HL-60/S4 (cell line): ENCODE results near the gene TLX2.

Experiments
- in situ Hi-C: fragments of 300-500 bp; cut with MboI; formaldehyde crosslinking; loops from 2 replicates; pipeline ENCODE4 v1.14.3; 2022; ENCODE audit warnings: low sequenced_read_pairs

TLX2 gene

GRCh38 chr2:74511104-74511989 is 2.9 kb upstream of the TLX2 start:
- in situ Hi-C loops: no loop called here

- in situ Hi-C loops: no loop called here
Measured at GRCh38 chr2:74512744-74513604, 1.3 kb upstream of the TLX2 start.

- in situ Hi-C loops: no loop called here
Measured at GRCh38 chr2:74513605-74514367, 464 bp upstream of the TLX2 start.

GRCh38 chr2:74515271-74515980 is 1.2 kb downstream of the TLX2 start:
- in situ Hi-C loops: no loop called here

- in situ Hi-C loops: no loop called here
Measured at GRCh38 chr2:74515981-74516633, 1.9 kb downstream of the TLX2 start.

- in situ Hi-C loops: no loop called here
Measured at GRCh38 chr2:74516650-74517049, 2.4 kb downstream of the TLX2 start.

GRCh38 chr2:74522516-74522915 is 8.3 kb downstream of the TLX2 start:
- in situ Hi-C loops: no loop called here

GRCh38 chr2:74524005-74524404 is 9.8 kb downstream of the TLX2 start:
- in situ Hi-C loops: no loop called here

GRCh38 chr2:74524955-74525716 is 10.9 kb downstream of the TLX2 start:
- in situ Hi-C loops: no loop called here

- in situ Hi-C loops: no loop called here
Measured at GRCh38 chr2:74525717-74526648, 11.7 kb downstream of the TLX2 start, which contains the start of gene DQX1. Gene DQX1 (minus strand): TSS chr2:74526231. CDS start chr2:74525729, 502 bp downstream.

- in situ Hi-C loops: no loop called here
Measured at GRCh38 chr2:74526649-74527230, 12.5 kb downstream of the TLX2 start.

- in situ Hi-C loops: no loop called here
Measured at GRCh38 chr2:74527741-74528140, 13.5 kb downstream of the TLX2 start.

- in situ Hi-C loops: no loop called here
Measured at GRCh38 chr2:74528600-74529356, 14.5 kb downstream of the TLX2 start.

GRCh38 chr2:74529357-74530238 is 15.3 kb downstream of the TLX2 start, which contains the start of the genes AUP1 and HTRA2:
Gene AUP1 (minus strand): TSS chr2:74529706. CDS start chr2:74529629, 77 bp downstream.
Gene HTRA2 (plus strand): TSS chr2:74529933. CDS start chr2:74530007, 74 bp downstream.
- in situ Hi-C loops: no loop called here

GRCh38 chr2:74530239-74531187 is 16.3 kb downstream of the TLX2 start:
- in situ Hi-C loops: no loop called here
